Bronchial epithelial cell (primary cell): ENCODE results near the gene UST. TPM values are rescaled to one million over a fixed set of nuclear protein-coding genes. Genes with fewer than 3 reads are reported as not detected.
"Not testable (repeated sequence)": the region's sequence is repeated elsewhere in the genome, so short reads cannot be mapped to it uniquely, and the experiment has no call there.

Experiments used
- DNase-seq: peaks from one replicate; pipeline ENCODE4 v3.0.0-alpha.2; 2010; ENCODE audit warnings: low read depth
- FAIRE-seq: peaks from 2 replicates; lab custom pipeline; 2011; peaks lifted over from hg19 to GRCh38; lab: Jason Lieb, UNC
- H3K27me3 ChIP-seq: 2 replicates; pipeline ENCODE4 v1.5.1; 2011; ENCODE audit warnings: low read length; ENCODE audit not compliant: control insufficient read depth, insufficient read depth
- H3K36me3 ChIP-seq: 2 replicates; pipeline ENCODE4 v1.5.1; 2011; ENCODE audit warnings: low read length; ENCODE audit not compliant: control insufficient read depth, insufficient read depth
- H3K4me3 ChIP-seq: 2 replicates; pipeline ENCODE4 v1.5.1; 2011; ENCODE audit warnings: mild to moderate bottlenecking, low read depth, low read length, control low read depth
- total RNA-seq: library from RNA; depleted of rRNA; stranded (reverse); fragments of >200 nt; gene quantifications from 2 replicates; pipeline ENCODE4 v1.2.1, GENCODE V29; 2014
- TF ChIP-seq, protein P1 (sequence below): IDR thresholded peaks from 2 replicates; pipeline ENCODE4 v1.5.1; 2011; ENCODE audit warnings: mild to moderate bottlenecking, moderate library complexity, low read length, control low read depth, inconsistent platforms; ENCODE audit not compliant: insufficient read depth, severe bottlenecking

Gene UST
- total RNA-seq, 1 donor from 2014 or later = 18.7 TPM

DNA sequence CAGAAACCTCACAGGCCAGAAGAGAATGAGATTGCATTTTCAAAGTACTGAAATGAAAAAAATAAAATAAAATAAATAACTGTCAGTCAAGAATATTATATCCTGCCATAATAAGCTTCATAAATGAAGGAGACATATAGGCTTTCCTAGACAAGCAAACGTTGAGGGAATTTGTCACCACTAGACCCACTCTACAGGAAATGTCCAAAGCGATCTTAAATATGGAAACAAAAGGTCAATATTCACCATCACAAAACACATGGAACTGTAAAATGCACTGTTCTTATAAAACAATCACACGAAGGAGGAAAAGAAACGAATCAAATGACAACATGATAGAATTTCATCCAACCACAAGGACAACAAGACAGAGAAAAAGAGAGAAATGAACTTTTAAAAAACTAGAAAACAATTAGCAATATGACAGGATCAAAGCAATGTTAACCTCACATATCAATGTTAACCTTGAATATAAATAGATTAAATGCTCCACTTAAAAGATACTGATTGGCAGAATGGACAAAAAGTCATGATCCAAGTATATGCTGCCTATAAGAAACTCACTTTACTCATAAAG lies 352.0 kb downstream of the UST start:
- FAIRE-seq (no peak), DNase-seq (no peak)
- TF ChIP-seq, protein P1, sequence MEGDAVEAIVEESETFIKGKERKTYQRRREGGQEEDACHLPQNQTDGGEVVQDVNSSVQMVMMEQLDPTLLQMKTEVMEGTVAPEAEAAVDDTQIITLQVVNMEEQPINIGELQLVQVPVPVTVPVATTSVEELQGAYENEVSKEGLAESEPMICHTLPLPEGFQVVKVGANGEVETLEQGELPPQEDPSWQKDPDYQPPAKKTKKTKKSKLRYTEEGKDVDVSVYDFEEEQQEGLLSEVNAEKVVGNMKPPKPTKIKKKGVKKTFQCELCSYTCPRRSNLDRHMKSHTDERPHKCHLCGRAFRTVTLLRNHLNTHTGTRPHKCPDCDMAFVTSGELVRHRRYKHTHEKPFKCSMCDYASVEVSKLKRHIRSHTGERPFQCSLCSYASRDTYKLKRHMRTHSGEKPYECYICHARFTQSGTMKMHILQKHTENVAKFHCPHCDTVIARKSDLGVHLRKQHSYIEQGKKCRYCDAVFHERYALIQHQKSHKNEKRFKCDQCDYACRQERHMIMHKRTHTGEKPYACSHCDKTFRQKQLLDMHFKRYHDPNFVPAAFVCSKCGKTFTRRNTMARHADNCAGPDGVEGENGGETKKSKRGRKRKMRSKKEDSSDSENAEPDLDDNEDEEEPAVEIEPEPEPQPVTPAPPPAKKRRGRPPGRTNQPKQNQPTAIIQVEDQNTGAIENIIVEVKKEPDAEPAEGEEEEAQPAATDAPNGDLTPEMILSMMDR = no peak
- H3K27me3 ChIP-seq = no peaks in the 10 kb centered on the region
- no peaks in the 10 kb centered on the region for H3K36me3 ChIP-seq
- no peak overlapping the region for H3K4me3 ChIP-seq

DNA sequence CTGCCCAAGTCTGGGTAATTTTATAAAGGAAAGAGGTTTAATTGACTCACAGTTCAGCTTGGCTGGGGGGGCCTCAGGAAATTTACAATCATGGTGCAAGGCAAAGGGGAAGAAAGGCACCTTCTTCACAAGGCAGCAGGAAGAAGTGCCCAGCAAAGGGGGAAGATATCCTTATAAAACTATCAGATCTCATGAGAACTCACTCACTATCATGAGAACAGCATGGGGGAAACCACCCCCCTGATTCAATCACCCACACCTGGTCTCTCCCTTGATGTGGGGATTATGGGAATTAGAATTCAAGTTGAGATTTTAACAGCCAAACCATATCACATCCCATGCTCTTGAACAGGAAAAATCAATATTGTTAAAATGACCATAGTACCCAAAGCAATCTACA lies 355.5 kb downstream of the UST start:
- DNase-seq = no peak
- TF ChIP-seq, protein P1 = no peak
- Histone ChIP-seq H3K27me3 (no peaks in the 10 kb centered on the region), H3K36me3 (no peaks in the 10 kb centered on the region), H3K4me3 (no peak overlapping the region)
- FAIRE-seq = no peak

DNA sequence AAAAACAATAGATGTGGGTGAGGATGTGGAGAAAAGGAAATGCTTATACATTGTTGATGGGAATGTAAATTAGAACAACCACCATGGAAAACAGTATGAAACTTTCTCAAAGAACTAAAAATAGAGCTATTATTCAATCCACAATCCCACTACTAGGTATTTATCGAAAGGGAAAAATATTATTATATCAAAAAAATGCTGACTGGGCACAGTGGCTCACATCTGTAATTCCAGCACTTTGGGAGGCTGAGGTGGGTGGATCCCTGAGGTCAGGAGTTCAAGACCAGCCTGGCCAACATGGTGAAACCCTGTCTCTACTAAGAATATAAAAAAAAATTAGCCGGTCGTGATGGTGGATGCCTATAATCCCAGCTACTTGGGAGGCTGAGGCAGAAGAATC lies 357.1 kb downstream of the UST start:
- FAIRE-seq, H3K4me3 ChIP-seq, H3K36me3 ChIP-seq, DNase-seq, H3K27me3 ChIP-seq: not testable (repeated sequence)

DNA sequence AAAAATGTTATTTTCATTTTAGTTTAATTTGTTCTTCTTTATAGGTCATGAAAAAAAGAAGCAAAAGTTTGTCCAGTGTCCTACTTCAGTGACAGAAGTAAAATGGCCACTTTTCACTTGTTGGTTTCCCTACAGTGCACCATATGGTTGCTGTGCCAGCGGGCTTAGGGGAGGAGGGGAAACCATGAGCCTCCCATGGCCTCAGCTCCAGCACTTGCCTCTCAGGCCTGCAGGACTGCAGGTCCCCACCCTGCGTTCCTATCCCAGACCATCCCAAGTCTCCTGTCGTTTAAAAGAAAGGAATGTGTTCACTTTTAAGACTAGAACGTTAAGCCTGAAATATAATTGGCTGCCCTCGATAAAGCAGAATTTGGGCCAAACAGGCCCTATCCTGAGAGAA lies 360.7 kb downstream of the UST start:
- FAIRE-seq (no peak), DNase-seq (no peak)
- Histone ChIP-seq H3K4me3 (no peak overlapping the region), H3K27me3 (no peaks in the 10 kb centered on the region), H3K36me3 (no peaks in the 10 kb centered on the region)
- TF ChIP-seq, protein P1 = no peak

DNA sequence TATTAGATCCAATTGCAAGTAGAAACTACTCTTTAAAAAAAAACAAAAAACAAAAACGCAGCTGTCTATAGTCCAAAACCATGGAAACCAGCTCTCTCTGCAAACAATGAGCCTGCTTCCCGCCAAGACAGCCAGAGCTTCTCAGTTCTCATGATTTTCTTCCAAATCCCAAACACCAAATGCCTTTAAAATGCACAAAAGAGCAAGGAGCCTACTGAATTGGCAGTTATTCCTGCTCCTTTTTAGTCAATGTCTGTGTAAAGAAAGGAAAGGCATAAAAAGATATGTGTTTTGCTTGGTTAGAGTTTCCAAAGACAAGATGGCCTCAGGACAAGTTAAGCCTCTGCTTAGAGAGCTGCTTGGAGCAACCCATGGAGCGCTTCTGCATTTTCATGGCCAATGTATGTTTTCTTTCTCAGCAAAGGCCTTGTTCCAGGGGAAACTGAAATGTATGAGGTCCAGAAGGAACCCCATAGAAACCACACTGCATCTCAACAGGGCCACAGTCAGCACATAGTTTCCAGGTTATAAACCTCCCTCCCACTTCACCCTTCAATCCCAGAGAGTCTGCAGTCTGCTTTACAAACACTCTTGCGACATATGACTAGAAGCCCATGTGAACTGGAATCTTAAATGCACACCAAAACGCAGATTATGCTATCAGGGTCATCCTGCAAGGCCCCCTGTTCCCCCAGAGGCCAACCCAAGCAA lies 361.4 kb downstream of the UST start:
- peak; percentile 7 for FAIRE-seq
- Histone ChIP-seq H3K36me3 (no peaks in the 10 kb centered on the region), H3K4me3 (no peak overlapping the region), H3K27me3 (no peaks in the 10 kb centered on the region)
- TF ChIP-seq, protein P1 = no peak
- no peak for DNase-seq

DNA sequence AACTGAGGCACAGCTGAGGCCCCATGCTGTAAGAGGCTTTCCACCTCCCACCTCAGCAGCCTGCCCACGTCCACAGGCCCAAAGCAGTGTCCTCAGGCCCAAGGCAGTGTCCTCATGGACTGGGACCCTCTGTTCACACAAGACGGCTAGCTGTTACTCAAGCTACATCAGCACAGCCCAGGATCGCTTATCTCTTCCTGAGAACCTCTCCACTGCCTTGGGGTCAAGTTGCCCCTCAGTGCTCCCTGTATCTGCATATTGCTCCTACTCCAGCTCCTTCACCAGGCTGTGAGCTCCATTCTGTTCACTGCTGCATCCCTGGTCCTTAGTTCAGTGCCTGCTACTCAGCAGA lies 361.9 kb downstream of the UST start:
- TF ChIP-seq, protein P1 = no peak
- Histone ChIP-seq H3K27me3 (no peaks in the 10 kb centered on the region), H3K4me3 (no peak overlapping the region), H3K36me3 (no peaks in the 10 kb centered on the region)
- DNase-seq (no peak), FAIRE-seq (no peak)
